Kidney glomerular epithelial cell (primary cell): ENCODE results near the gene RND3.
A peak's percentile ranks its signal among the peaks of the same experiment; 100 is the strongest.

Experiments used
- DNase-seq: peaks from one replicate; lab custom pipeline; 2025; lab: John Stamatoyannopoulos, UW

The RND3 gene

DNA sequence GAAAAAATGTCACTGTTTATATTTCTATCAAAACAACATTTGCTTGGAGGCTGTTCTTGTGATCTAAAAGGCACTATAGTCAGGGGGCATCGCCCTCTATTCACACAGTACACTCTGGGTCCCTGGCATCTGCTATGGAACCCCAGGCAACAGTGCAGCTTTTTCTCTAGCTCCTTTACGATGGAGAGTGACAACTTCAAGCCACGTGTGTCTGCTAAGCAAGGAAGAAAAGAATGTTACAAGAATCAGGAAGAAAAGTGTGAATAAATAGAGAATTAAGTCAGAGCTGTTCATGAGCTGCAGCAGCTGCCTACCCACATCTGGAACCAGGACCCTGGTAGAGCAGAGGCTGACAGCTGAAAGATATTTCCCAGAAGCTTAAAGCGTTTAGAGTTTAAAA is 11.2 kb downstream of the RND3 start:
- no peak for DNase-seq

DNA sequence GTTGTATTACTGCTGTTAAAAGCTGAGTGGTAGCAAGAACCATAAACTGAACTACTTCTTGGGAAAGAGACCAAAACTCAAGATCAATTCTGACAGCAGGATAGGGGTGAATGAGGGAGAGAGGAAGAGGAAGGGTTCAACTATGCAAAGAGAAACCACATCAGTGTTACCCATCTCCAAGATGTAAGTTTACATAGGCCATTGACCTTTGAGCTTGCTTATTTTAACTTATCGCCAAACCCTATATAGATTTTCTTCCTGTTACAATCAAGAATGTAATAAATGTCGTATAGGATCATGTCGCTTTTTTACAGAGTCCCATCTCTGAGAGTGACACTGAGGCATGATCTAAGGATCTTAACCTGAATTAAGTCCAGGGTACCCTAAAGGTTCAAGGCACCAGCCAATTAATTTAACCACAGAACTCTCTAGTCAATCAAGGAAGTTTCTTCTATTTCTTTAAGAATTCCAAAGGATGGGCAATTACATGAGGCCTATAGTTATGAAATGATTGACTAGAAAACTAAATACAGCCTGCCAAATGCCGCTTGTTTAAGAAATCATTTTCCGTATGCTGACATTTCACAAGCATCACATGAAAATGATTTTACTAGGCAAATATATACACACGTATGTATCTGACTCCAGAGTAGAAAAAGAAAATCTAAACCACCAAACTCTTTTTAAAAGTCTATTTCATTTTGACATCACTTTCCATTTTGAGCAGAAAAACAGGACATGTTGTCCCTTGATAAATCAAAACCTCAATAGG is 11.8 kb downstream of the RND3 start:
- no peak for DNase-seq

DNA sequence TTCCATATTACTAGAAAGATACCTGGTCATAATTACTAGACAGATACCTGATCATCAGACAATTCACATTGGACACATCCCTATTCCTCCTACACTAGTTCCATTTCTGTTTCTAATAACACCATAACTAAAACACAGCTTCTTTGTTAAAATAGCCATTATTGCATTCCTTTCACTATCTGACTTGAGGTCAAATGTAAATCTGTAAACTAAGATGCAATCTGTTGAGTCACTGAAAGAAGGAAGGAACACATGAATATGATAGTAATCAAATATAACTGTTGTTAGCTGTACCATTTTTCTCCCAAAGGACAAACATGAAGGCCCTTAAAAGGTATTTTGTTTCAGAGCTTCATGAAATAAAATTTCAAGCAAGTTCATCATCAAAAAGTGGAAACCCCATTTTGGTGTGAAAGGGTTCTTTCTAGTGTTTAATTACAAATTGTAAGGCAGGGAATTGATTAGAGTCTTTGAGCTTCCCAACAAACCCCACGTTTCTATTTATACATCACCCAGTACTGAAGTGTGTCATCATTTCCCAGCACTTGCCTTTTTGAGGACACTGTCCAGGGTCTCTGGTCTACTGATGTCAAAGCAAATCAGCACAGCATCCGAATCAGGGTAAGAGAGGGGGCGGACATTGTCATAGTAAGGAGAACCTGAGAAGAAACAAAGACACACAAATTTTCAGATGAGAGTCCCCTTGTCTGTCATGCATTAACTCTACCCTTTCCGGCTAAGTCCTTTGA is 13.0 kb downstream of the RND3 start:
- DNase-seq: no peak

DNA sequence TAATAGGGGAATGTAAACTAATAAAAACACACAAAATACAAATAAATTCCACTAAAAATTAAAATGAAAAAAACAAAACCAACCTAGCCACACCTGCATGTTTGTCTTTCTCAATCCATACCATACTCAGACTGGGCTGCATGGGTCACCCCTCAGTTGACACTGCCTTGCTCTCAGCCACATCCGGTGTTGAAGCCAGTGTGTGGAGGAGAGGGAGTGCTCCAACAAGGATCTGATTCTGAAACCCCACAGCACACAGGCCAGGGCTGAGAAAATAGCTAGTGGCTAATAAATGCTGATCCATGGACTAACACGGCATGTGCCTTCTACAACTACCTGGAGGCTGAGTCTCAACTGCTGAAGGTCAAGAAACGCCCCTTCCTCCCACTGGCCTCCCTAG is 13.7 kb downstream of the RND3 start:
- no peak for DNase-seq

DNA sequence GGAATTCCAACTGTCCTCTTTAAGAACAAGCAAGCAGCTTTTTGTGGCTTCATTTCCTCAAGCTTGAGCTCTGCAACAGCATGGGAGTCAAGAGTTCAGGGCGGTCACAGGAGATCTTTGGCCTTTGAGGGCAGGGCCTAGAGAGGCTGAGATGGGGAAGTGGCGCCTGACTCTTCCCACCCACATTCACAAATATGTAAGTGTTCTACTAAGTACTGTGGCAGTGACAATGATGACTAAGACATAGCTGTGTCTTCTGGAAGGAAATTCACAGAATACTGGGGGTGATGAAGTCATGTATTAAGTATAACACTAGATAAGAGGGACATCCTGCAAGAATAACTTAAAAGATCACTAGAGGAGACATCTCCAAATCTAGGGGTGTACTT is 15.0 kb downstream of the RND3 start:
- peak; percentile 69 for DNase-seq

DNA sequence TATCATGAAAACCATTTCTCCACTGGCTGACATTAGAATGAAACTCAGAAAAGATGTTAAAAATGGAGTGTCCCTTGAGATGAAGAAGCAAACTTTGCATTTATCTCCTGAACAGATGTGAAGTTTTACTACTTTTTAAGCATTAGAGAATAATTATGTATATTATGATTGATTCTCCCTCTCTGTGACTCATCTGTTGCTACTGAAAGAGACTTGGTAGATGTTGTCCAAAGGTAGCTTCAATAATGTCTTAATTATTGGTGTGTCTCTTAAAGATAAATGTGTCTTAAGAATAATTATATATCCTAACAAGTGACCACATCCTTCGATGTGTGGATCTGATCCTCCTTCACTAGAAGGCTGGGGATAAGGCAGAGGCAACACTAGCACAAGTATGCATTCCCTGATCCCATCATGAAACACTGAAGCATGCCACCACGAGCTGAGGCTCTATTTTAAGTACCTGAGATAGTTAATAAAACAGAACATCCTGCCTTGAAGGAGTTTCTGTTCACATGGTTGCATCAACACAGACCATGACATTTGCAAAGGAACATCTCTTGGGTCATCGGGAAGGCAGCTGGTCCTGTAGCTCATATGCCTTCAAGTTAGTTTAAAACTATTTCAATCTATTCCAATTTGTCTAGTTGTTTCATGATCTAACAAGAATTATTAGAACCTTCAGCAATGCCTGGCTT is 15.5 kb downstream of the RND3 start:
- no peak for DNase-seq

DNA sequence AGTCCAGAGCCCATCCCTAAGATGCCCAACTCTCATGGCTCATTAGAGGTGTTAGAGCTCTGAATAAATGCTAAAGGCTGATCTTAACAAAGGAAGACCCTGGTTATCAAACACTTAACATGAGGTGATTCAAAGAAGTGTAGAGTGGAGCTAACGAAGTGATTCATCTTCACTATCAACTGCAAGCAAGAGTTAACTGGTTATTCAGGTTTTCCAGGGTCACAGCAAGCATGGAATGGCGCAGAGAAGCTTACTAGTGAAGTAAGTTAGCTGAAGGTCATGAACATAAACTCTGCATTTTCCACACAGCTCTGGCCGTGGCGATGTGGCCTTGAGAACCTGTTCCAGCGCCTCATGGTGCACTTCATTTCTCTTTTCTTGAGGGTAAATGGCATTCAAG is 17.0 kb downstream of the RND3 start:
- DNase-seq: no peak

DNA sequence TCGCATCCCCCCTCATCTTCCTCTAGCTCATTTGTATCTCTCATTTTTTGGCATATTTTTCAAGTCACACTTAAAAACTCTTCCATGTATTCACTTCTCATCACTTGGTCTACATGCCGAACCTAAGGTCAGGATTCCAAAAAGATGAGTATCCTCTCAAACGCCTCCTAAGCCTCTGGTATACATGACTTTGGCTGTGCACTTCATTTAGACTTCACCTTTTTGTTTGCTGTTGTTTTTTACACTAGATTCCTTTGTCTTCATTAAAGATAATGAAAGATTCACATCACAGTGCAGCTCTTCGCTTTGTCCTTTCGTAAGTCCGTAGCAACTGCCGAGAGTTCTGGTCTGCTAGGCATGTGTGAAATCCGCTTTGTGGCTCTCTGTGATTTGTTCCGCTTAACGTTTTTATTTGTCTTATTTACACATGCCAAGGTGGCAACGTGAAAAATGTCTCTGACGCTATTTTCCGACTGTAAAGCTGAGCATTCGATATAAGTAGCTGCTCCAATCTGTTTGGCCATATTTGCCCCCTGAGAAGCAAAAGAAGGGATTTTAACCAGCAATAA is 17.7 kb downstream of the RND3 start:
- DNase-seq: no peak

DNA sequence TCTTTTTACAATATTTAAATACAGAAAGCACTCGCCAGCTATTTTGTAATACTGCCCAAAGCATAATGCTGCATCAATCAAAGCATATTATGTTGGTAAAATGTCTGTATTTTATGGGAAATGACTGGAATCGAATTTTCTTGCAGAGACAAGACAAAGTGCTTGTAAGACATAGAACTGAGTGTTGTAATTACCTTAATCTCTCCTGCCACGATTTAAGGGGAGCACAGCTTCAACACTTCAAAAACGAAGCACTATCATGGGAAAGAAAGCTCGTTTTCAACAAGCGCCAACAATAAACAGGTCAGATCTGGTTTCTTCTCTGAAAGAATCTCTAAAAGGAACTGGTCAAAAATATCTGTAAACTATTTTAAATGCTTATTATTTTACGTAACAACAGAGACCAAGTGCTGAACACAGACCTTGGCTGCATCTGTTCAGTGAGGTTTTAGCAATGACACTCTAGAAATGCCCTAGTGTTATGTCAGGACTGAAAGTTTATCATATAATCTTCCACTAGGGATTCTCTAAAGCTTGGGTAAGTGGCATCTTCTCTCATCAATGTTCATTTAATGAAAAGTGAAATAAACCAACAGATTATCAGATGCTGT is 19.0 kb downstream of the RND3 start:
- no peak for DNase-seq

DNA sequence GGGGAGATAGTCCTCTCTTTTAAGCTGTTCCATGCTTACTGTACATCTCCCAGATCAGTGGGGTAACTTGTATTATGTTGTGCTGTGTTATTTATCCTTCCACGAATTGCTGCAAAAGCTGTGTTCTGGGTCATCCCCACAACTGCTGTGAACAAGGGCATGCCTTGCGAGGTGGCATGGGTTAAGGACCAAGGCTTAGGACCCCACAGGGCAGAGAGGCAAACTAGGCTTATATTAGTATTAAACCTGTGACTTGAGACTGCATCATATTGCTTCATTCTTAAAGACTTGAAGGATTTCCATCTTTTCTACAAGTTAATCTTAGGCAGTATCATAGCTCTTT is 19.9 kb downstream of the RND3 start:
- no peak for DNase-seq

DNA sequence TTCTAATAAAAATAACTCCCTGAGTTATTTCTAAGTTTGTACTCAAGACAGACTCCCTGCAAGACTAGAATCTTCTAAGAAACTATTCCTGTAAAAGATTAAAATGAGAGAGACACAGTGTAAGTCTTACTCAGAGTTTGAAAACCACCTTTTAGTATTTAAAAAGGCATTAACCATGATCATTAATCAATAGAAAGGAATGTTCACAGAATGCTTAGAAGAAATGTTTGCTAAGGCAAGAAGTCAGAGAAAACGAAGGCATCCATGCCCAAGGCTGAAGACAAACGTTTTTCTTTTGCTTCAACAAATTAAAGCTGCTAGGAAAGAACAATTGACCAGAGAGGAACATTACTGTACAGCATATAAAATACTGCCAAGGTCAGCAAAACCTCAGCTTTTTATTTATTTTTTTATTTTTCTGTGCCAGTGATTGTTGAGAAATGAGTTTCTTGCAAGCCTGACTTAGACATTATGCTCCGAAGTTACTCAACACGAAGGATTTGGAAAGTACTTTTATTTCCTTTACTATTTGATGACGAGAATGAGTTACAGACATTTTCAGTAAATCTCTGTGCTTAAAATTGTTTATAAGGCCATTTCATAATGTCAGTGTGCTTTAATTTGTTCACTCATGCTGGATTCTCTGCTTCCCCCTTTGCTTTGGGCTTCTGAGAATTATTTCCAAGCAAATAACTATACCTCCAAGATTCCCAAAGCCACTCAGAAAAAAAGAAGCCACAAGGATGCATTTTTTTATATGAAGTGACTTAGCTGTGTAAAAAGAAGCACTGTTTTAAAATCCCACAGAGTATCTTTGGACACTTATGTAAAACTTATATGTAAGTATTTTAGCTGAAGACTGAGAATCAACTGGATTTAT is 20.5 kb downstream of the RND3 start:
- DNase-seq: peak; percentile 71

DNA sequence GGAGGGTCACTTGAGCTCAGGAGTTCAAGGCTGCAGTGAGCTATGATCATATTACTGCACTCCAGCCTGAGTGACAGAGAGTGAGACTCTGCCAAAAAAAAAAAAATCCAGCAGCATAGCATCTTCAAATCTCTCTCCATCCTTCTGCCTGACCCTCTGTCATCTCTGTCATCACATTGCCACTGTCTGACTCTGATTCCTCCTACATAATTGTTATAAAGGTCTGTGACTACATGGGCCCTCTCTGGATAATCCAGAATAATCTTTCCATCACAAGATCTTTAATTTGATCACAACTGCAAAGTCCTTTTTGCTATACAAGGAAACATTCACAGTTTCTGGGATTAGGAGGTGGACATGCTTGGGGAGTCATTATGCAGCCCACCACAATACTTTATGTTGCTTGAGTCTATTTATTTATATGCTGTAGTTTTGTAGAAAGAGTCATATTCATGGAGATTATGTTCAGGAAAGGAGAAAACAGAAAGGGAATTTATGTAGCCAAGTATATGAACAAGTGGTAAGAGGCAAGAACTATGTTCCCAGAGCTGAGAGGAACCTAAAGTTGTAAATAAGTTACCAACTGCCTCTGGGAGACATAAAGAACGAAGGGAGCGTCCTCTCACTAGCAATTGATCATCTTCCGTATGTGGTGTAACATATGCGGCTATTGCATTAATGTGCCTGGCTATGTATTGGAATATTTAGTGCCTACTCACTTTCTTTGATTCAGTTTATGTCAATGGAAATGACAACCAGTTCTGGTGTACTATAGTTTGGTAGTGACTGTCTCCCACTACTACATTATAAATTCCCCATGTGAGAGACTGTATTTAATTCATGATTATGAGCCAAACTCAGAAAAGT is 21.5 kb downstream of the RND3 start:
- no peak for DNase-seq

DNA sequence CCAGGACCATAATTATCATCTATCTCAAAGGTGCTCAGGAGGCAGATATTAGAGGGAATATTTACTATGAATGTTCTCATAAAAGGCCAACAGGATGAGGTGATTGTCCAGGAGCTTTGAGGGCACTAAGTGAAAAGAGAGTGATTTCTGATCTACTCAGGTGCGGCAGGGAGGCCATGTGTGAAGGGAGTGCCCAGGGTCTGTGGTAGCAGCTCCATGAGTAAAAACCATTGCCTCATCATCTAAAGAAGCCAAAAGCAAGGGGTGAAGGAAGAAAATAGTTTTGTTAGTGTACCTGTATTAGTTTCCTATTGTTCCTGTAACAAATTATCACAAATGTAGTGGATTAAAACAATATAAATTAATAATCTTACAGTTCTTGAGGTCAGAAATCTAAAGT is 22.5 kb downstream of the RND3 start:
- DNase-seq: no peak

DNA sequence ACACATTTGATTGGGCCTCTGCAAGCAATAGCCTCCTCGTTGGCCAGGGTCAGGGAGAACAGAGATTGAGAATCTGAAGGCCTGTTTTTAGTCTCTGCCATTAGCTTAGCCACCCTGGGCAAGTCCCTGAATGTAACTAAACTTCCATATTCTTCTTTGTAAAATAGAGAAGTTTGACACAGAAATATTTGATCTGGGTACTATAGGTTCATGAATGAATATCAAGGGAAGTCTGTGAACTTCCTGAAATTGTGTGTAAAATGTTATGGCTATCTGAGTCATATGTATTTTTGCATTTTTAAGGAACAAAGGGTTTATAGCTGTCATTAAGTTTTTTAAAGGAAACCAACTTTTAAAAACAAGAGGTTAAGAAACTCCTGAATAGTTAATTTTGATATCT is 23.2 kb downstream of the RND3 start:
- no peak for DNase-seq

DNA sequence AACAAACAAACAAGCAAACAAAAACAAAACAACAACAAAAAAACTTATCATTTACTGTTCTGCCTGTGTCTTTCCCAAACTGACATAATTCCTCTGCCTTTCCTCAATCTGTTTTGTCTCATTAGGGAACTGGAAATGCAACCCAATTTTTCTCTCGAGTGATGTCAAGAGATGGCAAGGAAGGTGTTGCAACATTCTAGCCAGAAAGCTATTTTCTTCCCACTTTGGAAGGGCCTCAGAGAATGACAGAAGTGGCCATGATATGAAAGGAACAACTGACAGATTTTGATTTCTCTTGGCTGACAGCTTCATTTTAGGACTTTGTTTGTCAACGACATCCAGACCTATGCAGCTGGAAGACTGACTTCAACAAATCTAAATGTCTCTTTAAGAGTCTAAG is 24.7 kb downstream of the RND3 start:
- DNase-seq: no peak

DNA sequence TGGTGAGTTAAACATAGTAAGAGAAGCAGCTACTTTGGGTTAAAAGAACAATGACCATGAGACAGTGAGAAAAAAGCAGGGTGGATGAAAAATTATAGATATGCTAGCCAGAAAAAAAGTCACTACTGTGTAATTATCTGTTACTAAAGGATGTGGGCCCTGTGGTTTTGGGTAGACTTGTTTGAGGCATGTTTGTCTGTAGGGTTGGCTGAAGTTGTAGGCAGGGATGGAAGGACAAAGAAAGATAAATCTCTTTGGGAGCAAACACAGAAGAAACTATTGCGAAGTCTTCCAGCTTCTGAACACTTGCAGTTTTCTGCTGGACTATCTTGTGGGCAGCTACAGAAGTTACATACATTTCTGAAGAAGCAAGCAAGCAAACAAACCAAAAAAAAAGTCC is 28.2 kb downstream of the RND3 start:
- no peak for DNase-seq

DNA sequence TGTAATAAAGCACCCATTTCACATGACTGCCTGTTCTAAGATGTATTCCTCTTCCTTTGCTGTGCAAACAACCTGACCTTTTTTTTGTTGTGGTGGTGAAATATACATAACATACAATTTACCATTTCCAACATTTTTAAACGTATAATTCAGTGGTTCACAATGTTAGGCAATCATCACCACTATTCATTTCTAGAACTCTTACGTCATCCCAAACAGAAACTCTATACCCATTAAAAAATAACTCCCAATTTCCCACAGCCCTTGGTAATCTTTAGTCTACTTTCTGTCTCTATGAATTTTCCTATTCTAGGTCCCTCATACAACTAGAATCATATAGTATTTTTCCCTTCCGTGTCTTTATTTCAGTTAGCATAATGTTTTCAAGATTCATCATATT is 36.7 kb downstream of the RND3 start:
- no peak for DNase-seq

DNA sequence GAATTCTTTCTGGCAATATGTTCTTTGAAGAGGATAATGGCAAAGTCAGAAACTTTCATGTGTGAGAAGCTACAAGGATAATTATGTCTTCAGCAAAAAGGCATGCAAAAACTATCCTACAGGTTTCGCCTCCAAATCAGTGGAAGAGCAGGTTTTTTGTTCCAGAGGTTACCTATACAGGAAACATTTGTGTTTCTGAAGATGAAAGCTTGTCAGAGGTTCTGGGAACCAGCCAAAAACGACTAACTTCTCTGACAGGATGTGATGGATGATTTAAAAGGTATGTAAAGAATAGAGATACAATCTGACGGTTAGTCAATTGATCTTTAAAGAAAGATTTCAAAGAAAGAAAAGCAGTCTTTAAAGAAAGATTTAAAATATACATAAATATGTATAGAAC is 37.6 kb downstream of the RND3 start:
- no peak for DNase-seq

DNA sequence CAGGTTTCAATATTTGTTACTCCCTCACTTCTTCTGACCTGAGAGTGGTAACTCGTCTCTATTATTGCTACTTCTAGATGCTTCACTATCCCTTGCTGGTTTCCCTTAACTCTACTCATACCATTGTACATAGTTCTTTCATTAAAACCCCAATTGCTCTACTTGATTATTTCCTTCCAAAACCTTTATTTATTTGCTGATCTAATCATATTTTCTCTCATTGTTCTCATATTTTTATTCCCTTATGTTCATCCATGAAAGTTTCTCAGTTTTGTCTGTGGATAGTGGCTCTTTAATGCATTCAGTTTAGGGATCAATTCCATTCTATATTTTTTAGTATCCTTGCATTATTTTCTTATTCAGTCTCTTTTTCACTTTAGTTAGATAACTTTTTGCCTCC is 42.1 kb downstream of the RND3 start:
- no peak for DNase-seq

DNA sequence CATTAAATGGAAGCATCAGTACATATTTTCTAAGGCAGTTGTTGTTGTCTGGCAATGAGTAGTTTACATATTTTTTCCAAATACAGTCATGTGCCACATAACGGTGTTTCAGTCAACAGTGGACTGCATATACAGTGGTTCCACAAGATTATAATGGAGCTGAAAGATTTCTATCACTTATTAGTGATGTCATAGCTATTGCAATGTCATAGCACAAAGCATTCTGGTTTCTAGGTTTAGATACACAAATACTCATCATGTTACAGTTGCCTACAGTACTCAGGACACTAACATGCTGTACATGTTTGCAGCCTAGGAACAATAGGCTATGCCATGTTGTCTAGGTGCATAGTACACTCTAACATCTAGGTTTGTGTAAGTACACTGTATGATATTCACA is 45.0 kb downstream of the RND3 start:
- no peak for DNase-seq

DNA sequence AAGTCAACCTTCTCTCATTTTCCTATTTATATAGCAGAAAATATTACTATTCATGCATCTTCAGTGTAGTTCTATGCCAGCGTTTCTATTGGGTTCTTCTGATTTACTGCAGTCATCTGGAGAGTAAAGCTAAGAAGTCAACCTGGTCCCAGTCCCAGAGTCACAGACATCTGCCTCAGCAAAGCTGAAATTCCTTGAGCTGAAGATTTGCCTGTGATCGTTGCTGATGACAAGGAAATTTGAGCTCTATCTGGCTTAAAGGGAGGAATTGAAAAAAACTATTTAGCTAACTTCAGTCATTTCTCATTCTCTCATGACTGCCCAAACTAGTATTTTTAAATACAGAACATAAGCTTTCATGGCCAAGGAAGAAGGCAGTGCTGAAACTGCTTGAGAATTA is 45.7 kb downstream of the RND3 start:
- DNase-seq: no peak
